ENCODE data around the gene CTXND2. TPM values are rescaled to one million over a fixed set of nuclear protein-coding genes. Genes with fewer than 3 reads are reported as not detected.
A peak's percentile ranks its signal among the peaks of the same experiment; 100 is the strongest.
"Not testable (repeated sequence)": the region's sequence is repeated elsewhere in the genome, so short reads cannot be mapped to it uniquely, and the experiment has no call there.

Gene CTXND2
- total RNA-seq, 4 donors from 2014 or later = not detected

DNA sequence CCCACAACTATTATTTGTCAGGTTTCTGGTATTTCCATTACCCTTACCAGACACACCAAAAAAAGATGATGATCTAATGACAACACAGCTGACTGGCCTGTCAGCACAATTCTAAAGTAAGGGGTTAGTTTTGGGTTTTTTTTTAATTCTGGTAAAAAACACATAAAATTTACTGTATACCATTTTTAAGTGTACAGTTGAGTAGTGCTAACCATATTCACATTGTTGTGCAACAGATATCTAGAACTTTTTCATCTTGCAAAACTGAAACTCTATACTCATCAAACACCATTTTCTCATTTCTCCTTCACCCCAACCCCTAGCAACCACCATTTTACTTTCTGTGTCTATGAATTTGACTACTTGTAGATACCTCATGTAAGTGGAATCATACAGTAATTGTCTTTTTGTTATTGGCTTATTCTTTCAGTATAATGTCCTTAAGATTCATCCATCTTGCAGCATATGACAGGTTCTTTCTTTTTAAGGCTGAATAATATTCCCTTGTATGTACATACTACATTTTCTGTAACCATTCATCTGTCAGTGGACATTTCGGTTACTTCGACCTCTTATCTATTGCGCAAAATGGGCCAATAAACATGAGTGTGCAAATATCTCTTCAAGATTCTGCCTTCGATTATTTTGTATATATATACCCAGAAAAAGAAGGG lies 40.3 kb upstream of the CTXND2 start:
- Histone ChIP-seq H3K36me3 (peaks cover 0 to 46% (median 0%) of the 10 kb centered on the region in 3 donors), H3K4me1 (peaks cover 0 to 20% (median 0%) of the 10 kb centered on the region in 4 donors), H3K27ac (no peak overlapping the region), H3K27me3 (no peaks in the 10 kb centered on the region), H3K4me3 (no peak overlapping the region), H3K9me3 (no peaks in the 10 kb centered on the region)
- TF ChIP-seq, protein P1, sequence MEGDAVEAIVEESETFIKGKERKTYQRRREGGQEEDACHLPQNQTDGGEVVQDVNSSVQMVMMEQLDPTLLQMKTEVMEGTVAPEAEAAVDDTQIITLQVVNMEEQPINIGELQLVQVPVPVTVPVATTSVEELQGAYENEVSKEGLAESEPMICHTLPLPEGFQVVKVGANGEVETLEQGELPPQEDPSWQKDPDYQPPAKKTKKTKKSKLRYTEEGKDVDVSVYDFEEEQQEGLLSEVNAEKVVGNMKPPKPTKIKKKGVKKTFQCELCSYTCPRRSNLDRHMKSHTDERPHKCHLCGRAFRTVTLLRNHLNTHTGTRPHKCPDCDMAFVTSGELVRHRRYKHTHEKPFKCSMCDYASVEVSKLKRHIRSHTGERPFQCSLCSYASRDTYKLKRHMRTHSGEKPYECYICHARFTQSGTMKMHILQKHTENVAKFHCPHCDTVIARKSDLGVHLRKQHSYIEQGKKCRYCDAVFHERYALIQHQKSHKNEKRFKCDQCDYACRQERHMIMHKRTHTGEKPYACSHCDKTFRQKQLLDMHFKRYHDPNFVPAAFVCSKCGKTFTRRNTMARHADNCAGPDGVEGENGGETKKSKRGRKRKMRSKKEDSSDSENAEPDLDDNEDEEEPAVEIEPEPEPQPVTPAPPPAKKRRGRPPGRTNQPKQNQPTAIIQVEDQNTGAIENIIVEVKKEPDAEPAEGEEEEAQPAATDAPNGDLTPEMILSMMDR (IDR thresholded peaks at IDR 0.05) = no peak
- TF ChIP-seq EP300 (IDR thresholded peaks at IDR 0.05) = no peak
- TF ChIP-seq POLR2A (IDR thresholded peaks at IDR 0.05) = no peak
- DNase-seq (ENCODE audit: low spot score in 2 of 2) = no peak
- WGBS, 2 donors = 96 to 99% methylated on average over 4 of the region's 4 CpGs

DNA sequence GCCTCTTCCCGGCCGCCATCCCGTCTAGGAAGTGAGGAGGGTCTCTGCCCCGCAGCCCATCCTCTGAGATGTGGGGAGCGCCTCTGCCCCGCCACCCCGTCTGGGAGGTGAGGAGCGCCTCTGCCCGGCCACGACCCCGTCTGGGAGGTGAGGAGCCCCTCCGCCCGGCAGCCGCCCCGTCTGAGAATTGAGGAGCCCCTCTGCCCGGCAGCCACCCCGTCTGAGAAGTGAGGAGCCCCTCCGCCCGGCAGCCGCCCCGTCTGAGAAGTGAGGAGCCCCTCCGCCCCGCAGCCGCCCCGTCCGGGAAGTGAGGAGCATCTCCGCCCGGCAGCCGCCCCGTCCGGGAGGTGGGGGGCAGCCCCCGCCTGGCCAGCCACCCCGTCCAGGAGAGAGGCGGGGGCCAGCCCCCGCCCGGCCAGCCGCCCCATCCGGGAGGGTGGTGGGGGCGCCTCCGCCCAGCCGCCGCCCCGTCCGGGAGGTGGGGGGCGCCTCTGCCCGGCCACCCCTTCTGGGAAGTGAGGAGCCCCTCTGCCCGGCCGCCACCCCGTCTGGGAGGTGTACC lies 36.1 kb upstream of the CTXND2 start:
- 95 to 97% methylated on average over 13 to 31 of the region's 49 CpGs for WGBS, 2 donors
- not testable (repeated sequence) for H3K27me3 ChIP-seq; H3K4me1 ChIP-seq; DNase-seq (ENCODE audit: low spot score in 2 of 2); H3K4me3 ChIP-seq; H3K9me3 ChIP-seq; H3K27ac ChIP-seq
- H3K36me3 ChIP-seq = peaks cover 0 to 69% (median 0%) of the 10 kb centered on the region in 3 donors

DNA sequence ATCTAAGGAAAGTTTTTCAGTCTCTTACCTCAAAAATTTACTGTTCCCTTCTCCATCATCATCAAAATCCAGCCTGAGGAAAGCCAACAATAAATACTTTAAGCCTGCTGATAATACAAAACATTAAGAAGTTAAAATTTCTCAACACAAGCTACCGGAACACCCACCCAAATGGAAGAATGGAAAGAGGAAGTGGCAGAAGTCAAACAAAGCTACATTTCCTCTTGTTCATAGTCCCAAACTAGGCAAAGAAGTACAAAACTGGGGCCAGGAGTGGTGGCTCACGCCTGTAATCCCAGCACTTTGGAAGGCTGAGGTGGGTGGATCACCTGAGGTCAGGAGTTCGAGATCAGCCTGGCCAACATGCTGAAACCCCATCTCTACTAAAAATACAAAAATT lies 34.2 kb upstream of the CTXND2 start:
- not testable (repeated sequence) for H3K4me1 ChIP-seq; DNase-seq (ENCODE audit: low spot score in 2 of 2); H3K4me3 ChIP-seq; H3K27me3 ChIP-seq; H3K9me3 ChIP-seq
- Histone ChIP-seq H3K36me3 (peaks cover 0 to 78% (median 0%) of the 10 kb centered on the region in 3 donors), H3K27ac (peak overlapping the region in 2 of 4 donors; percentile 5 to 60)
- 85% methylated on average over 3 of the region's 3 CpGs for WGBS, 2 donors

DNA sequence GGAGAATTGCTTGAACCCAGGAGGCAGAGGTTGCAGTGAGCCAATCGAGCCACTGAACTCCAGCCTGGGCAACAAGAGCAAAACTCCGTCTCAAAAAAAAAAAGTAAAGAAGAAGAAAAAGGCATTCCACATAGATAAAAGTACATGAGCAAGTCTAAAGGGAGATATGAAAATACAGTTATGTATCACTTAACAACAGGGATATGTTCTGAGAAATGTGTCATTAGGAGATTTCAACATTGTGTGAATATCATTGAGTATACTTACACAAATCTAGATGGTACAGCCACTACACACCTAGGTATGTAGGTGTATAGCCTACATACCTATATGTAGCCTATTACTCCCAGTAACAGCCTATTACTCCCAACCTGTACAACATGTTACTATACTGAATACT lies 23.2 kb upstream of the CTXND2 start:
- H3K27ac ChIP-seq = no peak overlapping the region
- no peak for TF ChIP-seq POLR2A (IDR thresholded peaks at IDR 0.05)
- TF ChIP-seq, protein P1 (IDR thresholded peaks at IDR 0.05) = no peak
- no peak for TF ChIP-seq EP300 (IDR thresholded peaks at IDR 0.05)
- no peaks in the 10 kb centered on the region for H3K9me3 ChIP-seq
- H3K4me3 ChIP-seq = no peak overlapping the region
- H3K4me1 ChIP-seq = peaks cover 0 to 4% (median 0%) of the 10 kb centered on the region in 4 donors
- H3K36me3 ChIP-seq = peaks cover 0 to 24% (median 0%) of the 10 kb centered on the region in 3 donors
- no peak for DNase-seq (ENCODE audit: low spot score in 2 of 2)
- 84 to 86% methylated on average over 2 of the region's 2 CpGs for WGBS, 2 donors
- no peaks in the 10 kb centered on the region for H3K27me3 ChIP-seq

DNA sequence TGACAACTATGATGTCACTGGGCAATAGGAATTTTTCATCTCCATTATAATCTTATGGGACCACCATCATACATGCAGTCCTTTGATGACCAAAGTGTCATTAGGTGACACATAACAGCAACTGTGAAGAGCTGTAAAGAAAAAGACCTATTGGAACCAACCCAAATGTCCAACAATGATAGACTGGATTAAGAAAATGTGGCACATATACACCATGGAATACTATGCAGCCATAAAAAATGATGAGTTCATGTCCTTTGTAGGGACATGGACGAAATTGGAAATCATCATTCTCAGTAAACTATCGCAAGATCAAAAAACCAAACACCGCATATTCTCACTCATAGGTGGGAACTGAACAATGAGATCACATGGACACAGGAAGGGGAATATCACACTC lies 22.7 kb upstream of the CTXND2 start:
- WGBS, 2 donors = 89 to 100% methylated on average over 2 to 3 of the region's 3 CpGs

DNA sequence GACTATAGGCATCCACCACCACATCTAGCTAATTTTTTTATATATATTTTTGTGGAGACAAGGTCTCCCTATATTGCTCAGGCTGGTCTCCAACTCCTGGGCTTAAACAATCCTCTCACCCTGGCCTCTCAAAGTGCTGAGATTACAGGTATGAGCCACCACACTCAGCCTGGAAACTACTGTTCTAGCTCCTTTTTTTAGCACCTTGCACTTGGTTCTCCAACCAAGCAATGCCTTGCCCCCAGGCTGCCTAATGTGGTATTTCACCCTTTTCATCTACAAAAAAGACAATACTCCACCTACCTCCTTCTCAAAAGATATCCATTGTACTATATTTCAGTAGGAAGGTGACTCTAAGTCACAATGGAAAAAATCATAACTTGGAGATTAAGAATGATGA lies 17.3 kb upstream of the CTXND2 start:
- no peaks in the 10 kb centered on the region for H3K27me3 ChIP-seq
- peaks cover 0 to 27% (median 0%) of the 10 kb centered on the region in 3 donors for H3K36me3 ChIP-seq
- H3K4me3 ChIP-seq = no peak overlapping the region
- no peak overlapping the region for H3K27ac ChIP-seq
- TF ChIP-seq EP300 (IDR thresholded peaks at IDR 0.05) (no peak), POLR2A (IDR thresholded peaks at IDR 0.05) (no peak)
- TF ChIP-seq, protein P1 (IDR thresholded peaks at IDR 0.05) = no peak
- peaks cover 0 to 29% (median 6%) of the 10 kb centered on the region in 4 donors for H3K4me1 ChIP-seq
- DNase-seq (ENCODE audit: low spot score in 2 of 2) = no peak
- no peaks in the 10 kb centered on the region for H3K9me3 ChIP-seq

More for the DNA sequence above, 22.7 kb upstream of the CTXND2 start:
- not testable (repeated sequence) for DNase-seq (ENCODE audit: low spot score in 2 of 2); H3K4me1 ChIP-seq; H3K27me3 ChIP-seq; H3K27ac ChIP-seq; H3K9me3 ChIP-seq; H3K4me3 ChIP-seq
- H3K36me3 ChIP-seq = peaks cover 0 to 29% (median 0%) of the 10 kb centered on the region in 3 donors

Measured in tibial nerve (tissue), 4 donors.